HepG2 (cell line): ENCODE data around the gene KLRK1. TPM values are rescaled to one million over a fixed set of nuclear protein-coding genes. Genes with fewer than 3 reads are reported as not detected.

ENCODE experiments used
- ATAC-seq: fragments of 200-7000 bp; cut with Tn5 transposase; 3 replicates; pipeline ENCODE4 v1.9.1; 2020; ENCODE audit warnings: mild to moderate bottlenecking, moderate library complexity
- BruUV-seq: library from RNA; stranded (reverse); fragments of 400-500 nt; replicated peaks from 2 replicates; lab custom pipeline; 2021; lab: Mats Ljungman, UMichigan
- CTCF ChIA-PET: fragments of 300-600 bp; formaldehyde crosslinking; extraction: SDS; loops from one replicate; lab custom pipeline; 2021; ENCODE audit warnings: low total read pairs, inconsistent platforms, low intra/inter-chr PET ratio; lab: Yijun Ruan, JAX
- POLR2A ChIA-PET: fragments of 350-600 bp; sonication (Branson Sonifier 250); formaldehyde crosslinking; loops from one replicate; lab custom pipeline; 2020; ENCODE audit warnings: antibody characterized with exemption, inconsistent platforms; lab: Yijun Ruan, JAX
- DNase-seq: peaks from one replicate; pipeline ENCODE4 v3.0.0-alpha.2; 2015; ENCODE audit warnings: low spot score
- FAIRE-seq: peaks from 3 replicates; lab custom pipeline; 2011; peaks lifted over from hg19 to GRCh38; lab: Jason Lieb, UNC
- H2AFZ ChIP-seq: one replicate; pipeline ENCODE4 v1.6.1; 2011; ENCODE audit warnings: low read length, inconsistent platforms
- H3K27ac ChIP-seq: fragments of 300-600 bp; 3 replicates; pipeline ENCODE4 v1.8.0; 2011; ENCODE audit warnings: mixed run types, mild to moderate bottlenecking, mixed read lengths, low read length, inconsistent platforms; ENCODE audit not compliant: insufficient read depth; ENCODE audit errors: extremely low read length
- H3K27me3 ChIP-seq, 2 experiments: fragments of 200-600 bp in 1 of 2; 2 replicates in 1 of 2; 3 replicates in 1 of 2; pipeline versions ENCODE4 v1.6.0 to v1.8.0; 2011; ENCODE audit warnings: low read length in 2 of 2, mild to moderate bottlenecking in 2 of 2, moderate library complexity in 2 of 2, inconsistent platforms in 1 of 2; ENCODE audit not compliant: insufficient read depth in 2 of 2, control insufficient read depth in 1 of 2
- H3K36me3 ChIP-seq, 2 experiments: fragments of 200-600 bp in 1 of 2; replicated peaks in 1 of 2; 2 replicates in 1 of 2; 3 replicates in 1 of 2; pipeline versions ENCODE4 v1.5.1 to v1.8.0; 2011; ENCODE audit warnings: low read length in 2 of 2, inconsistent platforms in 1 of 2; ENCODE audit not compliant: insufficient read depth in 2 of 2, control insufficient read depth in 1 of 2
- H3K4me1 ChIP-seq: 2 replicates; pipeline ENCODE4 v1.5.1; 2012; ENCODE audit warnings: low read length, inconsistent platforms; ENCODE audit not compliant: insufficient read depth
- H3K4me2 ChIP-seq: 2 replicates; pipeline ENCODE4 v1.6.0; 2011; ENCODE audit warnings: low read depth, low read length, inconsistent platforms
- H3K4me3 ChIP-seq, 3 experiments: fragments of 200-600 bp in 1 of 3; sonication (generic), shearing (Covaris generic) in 1 of 3; replicated peaks in 1 of 3; 2 replicates each; pipeline ENCODE4 v1.5.1; 2011 to 2016; ENCODE audit warnings: low read length in 3 of 3, inconsistent platforms in 2 of 3, low read depth in 2 of 3, mild to moderate bottlenecking in 2 of 3, control low read depth in 1 of 3, mixed read lengths in 1 of 3; ENCODE audit not compliant: insufficient read depth in 1 of 3
- H3K79me2 ChIP-seq: one replicate; pipeline ENCODE4 v1.6.1; 2011; ENCODE audit warnings: low read length, inconsistent platforms; ENCODE audit not compliant: insufficient read depth
- H3K9ac ChIP-seq: 2 replicates; pipeline ENCODE4 v1.6.0; 2011; ENCODE audit warnings: mild to moderate bottlenecking, low read depth, low read length, inconsistent platforms; ENCODE audit not compliant: insufficient read depth
- H3K9me3 ChIP-seq: 2 replicates; pipeline ENCODE4 v1.5.1; 2012; ENCODE audit warnings: mild to moderate bottlenecking, low read length
- H4K20me1 ChIP-seq: 2 replicates; pipeline ENCODE4 v1.6.0; 2011; ENCODE audit warnings: inconsistent platforms, mild to moderate bottlenecking, low read length, moderate library complexity; ENCODE audit not compliant: insufficient read depth
- ATF1 ChIP-seq: IDR thresholded peaks from 2 replicates; pipeline ENCODE4 v1.6.1; 2016; ENCODE audit warnings: mild to moderate bottlenecking, control low read depth
- CCAR2 ChIP-seq: fragments of 200-400 bp; formaldehyde crosslinking; optimal IDR thresholded peaks from 2 replicates; pipeline ENCODE3; 2018; ENCODE audit warnings: low read depth, mild to moderate bottlenecking, low read length, moderate library complexity
- DNMT3B ChIP-seq: conservative IDR thresholded peaks from 2 replicates; pipeline ENCODE4 v1.6.1; 2016; ENCODE audit warnings: missing biosample characterization, control low read depth
- EP300 ChIP-seq, 3 experiments: sonication (generic) in 1 of 3; formaldehyde crosslinking in 1 of 3; IDR thresholded peaks; 2 replicates each; pipeline versions ENCODE4 v1.5.1 to v1.6.1; 2011 to 2020; ENCODE audit warnings: low read depth in 2 of 3, low read length in 2 of 3, borderline replicate concordance in 1 of 3, improper control_type of control experiment in 1 of 3, mild to moderate bottlenecking in 1 of 3, missing genetic modification reagents in 1 of 3, moderate library complexity in 1 of 3
- ZFP37 ChIP-seq: sonication (generic); formaldehyde crosslinking; IDR thresholded peaks from 2 replicates; pipeline ENCODE4 v1.4.0; 2020; ENCODE audit warnings: missing genetic modification reagents, borderline replicate concordance
- WGBS: methylation state at CpG from one replicate; pipeline ENCODE4 v1.1.6; 2017; ENCODE audit warnings: low lambda C conversion rate; 5-methylcytosine and 5-hydroxymethylcytosine counted together
- in situ Hi-C: cut with HindIII; loops from 2 replicates; pipeline ENCODE4 v1.10.0; 2017; ENCODE audit warnings: low pct_unique_long_range_greater_than_20kb; ENCODE audit not compliant: extremely low pct_ligation_motif_present
- intact Hi-C: fragments of 100-400 bp; cut with micrococcal nuclease; formaldehyde crosslinking; loops from one replicate; pipeline ENCODE4 v1.10.0; 2022; ENCODE audit not compliant: unreplicated experiment
- polyA plus RNA-seq, 8 experiments: library from polyadenylated mRNA; depleted of rRNA in 3 of 8; stranded (reverse) in 7 of 8; unstranded in 1 of 8; fragments of >200 nt; fragmentation: Illumina TruSeq in 4 of 8; extraction: Trizol in 4 of 8; gene quantifications; 2 replicates each; pipeline versions ENCODE4 v1.2.1 to v1.2.3, GENCODE V29; 2011 to 2016; ENCODE audit warnings: low read depth in 4 of 8, missing spikeins in 1 of 8, mixed read lengths in 1 of 8; ENCODE audit not compliant: insufficient read depth in 1 of 8
- total RNA-seq, 5 experiments: library from RNA; depleted of rRNA; stranded (reverse); fragments of >200 nt; fragmentation: Illumina TruSeq; extraction: Trizol; gene quantifications; 2 replicates each; pipeline ENCODE4 v1.2.3, GENCODE V29; 2016; ENCODE audit warnings: low read depth in 1 of 5
- TF ChIP-seq, protein P1 (sequence below): sonication (generic); formaldehyde crosslinking; IDR thresholded peaks from 2 replicates; pipeline ENCODE4 v1.8.0; 2022; ENCODE audit warnings: mild to moderate bottlenecking, missing genetic modification reagents, moderate library complexity
- TF ChIP-seq, protein P2 (sequence below): IDR thresholded peaks from 2 replicates; pipeline ENCODE4 v1.6.1; 2018; ENCODE audit warnings: missing genetic modification reagents
- TF ChIP-seq, protein P3 (sequence below): sonication (generic); formaldehyde crosslinking; conservative IDR thresholded peaks from 2 replicates; pipeline ENCODE4 v1.4.0; 2020; ENCODE audit warnings: missing genetic modification reagents

Gene KLRK1
- total and polyA plus RNA-seq, 2 of the 13 experiments (the other 11 are each of a cell fraction or from before 2014, with no cell fraction given): not detected

DNA sequence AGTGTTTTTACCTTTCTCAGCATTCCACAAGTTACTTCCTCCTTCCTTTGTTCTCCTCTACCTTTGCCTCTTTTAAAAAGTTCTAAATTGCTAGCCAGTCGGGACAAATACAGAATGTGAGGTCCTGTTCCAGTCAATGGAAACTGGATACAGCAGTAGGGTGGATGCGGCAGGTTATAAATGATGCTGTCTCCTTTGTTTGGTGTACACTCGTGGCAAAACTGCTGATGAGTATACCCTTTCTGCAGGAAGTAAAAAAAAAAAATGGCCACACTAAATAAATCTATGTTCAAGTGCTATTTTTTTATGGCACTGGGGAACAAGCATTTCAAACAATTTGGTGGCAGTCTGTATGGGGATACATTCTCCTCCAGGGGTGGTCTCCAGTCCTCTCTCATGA lies 27.5 kb downstream of the KLRK1 start:
- H3K9ac ChIP-seq: no peak overlapping the region
- POLR2A ChIA-PET: no interaction called here
- H3K4me2 ChIP-seq: no peak overlapping the region
- no peaks in the 10 kb centered on the region for H4K20me1 ChIP-seq
- no peak overlapping the region for H3K27ac ChIP-seq
- no peak overlapping the region for H3K4me3 ChIP-seq
- TF ChIP-seq, protein P1, sequence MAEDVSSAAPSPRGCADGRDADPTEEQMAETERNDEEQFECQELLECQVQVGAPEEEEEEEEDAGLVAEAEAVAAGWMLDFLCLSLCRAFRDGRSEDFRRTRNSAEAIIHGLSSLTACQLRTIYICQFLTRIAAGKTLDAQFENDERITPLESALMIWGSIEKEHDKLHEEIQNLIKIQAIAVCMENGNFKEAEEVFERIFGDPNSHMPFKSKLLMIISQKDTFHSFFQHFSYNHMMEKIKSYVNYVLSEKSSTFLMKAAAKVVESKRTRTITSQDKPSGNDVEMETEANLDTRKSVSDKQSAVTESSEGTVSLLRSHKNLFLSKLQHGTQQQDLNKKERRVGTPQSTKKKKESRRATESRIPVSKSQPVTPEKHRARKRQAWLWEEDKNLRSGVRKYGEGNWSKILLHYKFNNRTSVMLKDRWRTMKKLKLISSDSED (CRISPR knock-in tag): no peak
- TF ChIP-seq CCAR2: no peak
- TF ChIP-seq, protein P2, sequence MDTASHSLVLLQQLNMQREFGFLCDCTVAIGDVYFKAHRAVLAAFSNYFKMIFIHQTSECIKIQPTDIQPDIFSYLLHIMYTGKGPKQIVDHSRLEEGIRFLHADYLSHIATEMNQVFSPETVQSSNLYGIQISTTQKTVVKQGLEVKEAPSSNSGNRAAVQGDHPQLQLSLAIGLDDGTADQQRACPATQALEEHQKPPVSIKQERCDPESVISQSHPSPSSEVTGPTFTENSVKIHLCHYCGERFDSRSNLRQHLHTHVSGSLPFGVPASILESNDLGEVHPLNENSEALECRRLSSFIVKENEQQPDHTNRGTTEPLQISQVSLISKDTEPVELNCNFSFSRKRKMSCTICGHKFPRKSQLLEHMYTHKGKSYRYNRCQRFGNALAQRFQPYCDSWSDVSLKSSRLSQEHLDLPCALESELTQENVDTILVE (CRISPR knock-in tag): no peak
- DNase-seq (no peak), FAIRE-seq (no peak), ATAC-seq (no peak)
- no peaks in the 10 kb centered on the region for H3K36me3 ChIP-seq
- H3K79me2 ChIP-seq: no peaks in the 10 kb centered on the region
- no peak overlapping the region for H2AFZ ChIP-seq
- WGBS: 50% methylated on average over 3 of the region's 3 CpGs
- H3K9me3 ChIP-seq: no peaks in the 10 kb centered on the region
- intact Hi-C loops: no loop called here
- in situ Hi-C loops: no loop called here
- no peaks in the 10 kb centered on the region; a peak in 1 of 5 replicates for H3K27me3 ChIP-seq
- no TSS peak for BruUV-seq
- CTCF ChIA-PET: no interaction called here
- H3K4me1 ChIP-seq: peaks cover 24% of the 10 kb centered on the region

DNA sequence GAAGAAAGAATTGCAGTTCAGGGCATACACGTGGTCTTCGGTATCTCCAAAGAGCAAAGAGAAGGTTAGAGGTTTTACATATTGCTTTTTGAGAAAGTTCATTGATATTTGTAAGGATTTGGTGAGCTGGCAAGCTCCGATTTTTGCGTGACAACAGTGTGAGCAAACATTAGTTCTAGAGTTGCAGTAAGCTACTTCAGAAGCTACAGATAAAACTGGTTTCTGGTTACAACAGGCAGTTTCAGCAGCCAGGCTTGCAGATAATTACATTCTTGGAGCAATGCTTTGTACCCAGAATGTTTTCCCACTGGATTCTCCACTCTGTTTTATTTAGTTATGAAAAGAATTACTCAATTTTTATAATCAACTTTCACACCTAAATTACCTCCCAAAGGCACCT lies 28.2 kb downstream of the KLRK1 start:
- BruUV-seq: no TSS peak
- no peak overlapping the region for H3K4me3 ChIP-seq
- in situ Hi-C loops: no loop called here
- H3K4me1 ChIP-seq: peaks cover 23% of the 10 kb centered on the region
- no peaks in the 10 kb centered on the region for H3K79me2 ChIP-seq
- FAIRE-seq (no peak), ATAC-seq (no peak), DNase-seq (peak; percentile 10)
- H3K27me3 ChIP-seq: no peaks in the 10 kb centered on the region; a peak in 1 of 5 replicates
- H3K36me3 ChIP-seq: no peaks in the 10 kb centered on the region
- no peak overlapping the region for H3K4me2 ChIP-seq
- H2AFZ ChIP-seq: no peak overlapping the region
- no peak overlapping the region for H3K9ac ChIP-seq
- 43% methylated on average over 4 of the region's 4 CpGs for WGBS
- H3K27ac ChIP-seq: no peak overlapping the region
- CTCF ChIA-PET: no interaction called here
- no peaks in the 10 kb centered on the region for H4K20me1 ChIP-seq
- H3K9me3 ChIP-seq: no peaks in the 10 kb centered on the region
- no peak for TF ChIP-seq DNMT3B (CRISPR knock-in tag)
- TF ChIP-seq, protein P3, sequence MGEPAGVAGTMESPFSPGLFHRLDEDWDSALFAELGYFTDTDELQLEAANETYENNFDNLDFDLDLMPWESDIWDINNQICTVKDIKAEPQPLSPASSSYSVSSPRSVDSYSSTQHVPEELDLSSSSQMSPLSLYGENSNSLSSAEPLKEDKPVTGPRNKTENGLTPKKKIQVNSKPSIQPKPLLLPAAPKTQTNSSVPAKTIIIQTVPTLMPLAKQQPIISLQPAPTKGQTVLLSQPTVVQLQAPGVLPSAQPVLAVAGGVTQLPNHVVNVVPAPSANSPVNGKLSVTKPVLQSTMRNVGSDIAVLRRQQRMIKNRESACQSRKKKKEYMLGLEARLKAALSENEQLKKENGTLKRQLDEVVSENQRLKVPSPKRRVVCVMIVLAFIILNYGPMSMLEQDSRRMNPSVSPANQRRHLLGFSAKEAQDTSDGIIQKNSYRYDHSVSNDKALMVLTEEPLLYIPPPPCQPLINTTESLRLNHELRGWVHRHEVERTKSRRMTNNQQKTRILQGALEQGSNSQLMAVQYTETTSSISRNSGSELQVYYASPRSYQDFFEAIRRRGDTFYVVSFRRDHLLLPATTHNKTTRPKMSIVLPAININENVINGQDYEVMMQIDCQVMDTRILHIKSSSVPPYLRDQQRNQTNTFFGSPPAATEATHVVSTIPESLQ (CRISPR knock-in tag): no peak
- no peak for TF ChIP-seq EP300 (IDR thresholded peaks at IDR 0.05; ENCODE audit: low read depth in 2 of 2, low read length in 2 of 2)
- no peak for TF ChIP-seq EP300 (CRISPR knock-in tag; IDR thresholded peaks at IDR 0.05; ENCODE audit: borderline replicate concordance)
- no peak for TF ChIP-seq ZFP37 (CRISPR knock-in tag)
- no peak for TF ChIP-seq ATF1 (CRISPR knock-in tag)
- TF ChIP-seq, all 625 proteins: peak for 0
- POLR2A ChIA-PET: no interaction called here
- intact Hi-C loops: no loop called here
